COR-L47 (cell line): Measurements from ENCODE around the gene IL12A.

Experiments
- DNase-seq: peaks from one replicate; lab custom pipeline; 2025; lab: John Stamatoyannopoulos, UW

IL12A gene

GRCh38 chr3:159989973-159990846 is 1.6 kb downstream of the IL12A start:
- no peak for DNase-seq

- DNase-seq: no peak
Measured at GRCh38 chr3:159991591-159991990, 3.0 kb downstream of the IL12A start.

GRCh38 chr3:159992589-159992988 is 4.0 kb downstream of the IL12A start:
- DNase-seq: no peak

- DNase-seq: no peak
Measured at GRCh38 chr3:159994182-159994581, 5.5 kb downstream of the IL12A start.

- no peak for DNase-seq
Measured at GRCh38 chr3:159995091-159995490, 6.5 kb downstream of the IL12A start.

GRCh38 chr3:159996018-159996417 is 7.4 kb downstream of the IL12A start:
- no peak for DNase-seq

- no peak for DNase-seq
Measured at GRCh38 chr3:159996959-159997358, 8.3 kb downstream of the IL12A start.

GRCh38 chr3:160001148-160001760 is 12.6 kb downstream of the IL12A start:
- no peak for DNase-seq

- no peak for DNase-seq
Measured at GRCh38 chr3:160001850-160002623, 13.4 kb downstream of the IL12A start.

- peak; percentile 66 for DNase-seq
Measured at GRCh38 chr3:160003520-160004128, 15.0 kb downstream of the IL12A start.

- DNase-seq: no peak
Measured at GRCh38 chr3:160005004-160005403, 16.4 kb downstream of the IL12A start.

GRCh38 chr3:160006282-160007163 is 17.9 kb downstream of the IL12A start:
- peak; percentile 53 for DNase-seq

GRCh38 chr3:160008961-160009360 is 20.3 kb downstream of the IL12A start:
- no peak for DNase-seq

- DNase-seq: no peak
Measured at GRCh38 chr3:160009525-160009924, 20.9 kb downstream of the IL12A start.

GRCh38 chr3:160010578-160010977 is 21.9 kb downstream of the IL12A start:
- no peak for DNase-seq

- DNase-seq: no peak
Measured at GRCh38 chr3:160012108-160012507, 23.5 kb downstream of the IL12A start.

GRCh38 chr3:160016972-160017371 is 28.3 kb downstream of the IL12A start:
- no peak for DNase-seq

GRCh38 chr3:160018959-160019358 is 30.3 kb downstream of the IL12A start:
- no peak for DNase-seq

GRCh38 chr3:160020057-160020711 is 31.5 kb downstream of the IL12A start:
- DNase-seq: no peak

GRCh38 chr3:160022068-160022467 is 33.4 kb downstream of the IL12A start:
- DNase-seq: no peak

- DNase-seq: no peak
Measured at GRCh38 chr3:160023476-160023875, 34.8 kb downstream of the IL12A start.
